Neural crest cell (in vitro differentiated cells): ENCODE measurements around the gene COL4A1. TPM values are rescaled to one million over a fixed set of nuclear protein-coding genes. Genes with fewer than 3 reads are reported as not detected.

Experiments
- DNase-seq: peaks from one replicate; pipeline ENCODE4 v3.0.0; 2021; ENCODE audit warnings: low read depth, mixed read lengths, low spot score
- H3K27ac Mint-ChIP-seq: one replicate; pipeline ENCODE4 v1.8.0; 2021; ENCODE audit warnings: mild to moderate bottlenecking, mixed read lengths; ENCODE audit not compliant: unreplicated experiment
- H3K27me3 Mint-ChIP-seq: 2 replicates; pipeline ENCODE4 v1.8.0; 2021; ENCODE audit warnings: low read depth, mild to moderate bottlenecking, mixed read lengths
- H3K36me3 Mint-ChIP-seq: 2 replicates; pipeline ENCODE4 v1.8.0; 2021; ENCODE audit warnings: low read depth, mild to moderate bottlenecking, mixed read lengths
- H3K4me1 Mint-ChIP-seq: 2 replicates; pipeline ENCODE4 v1.8.0; 2021; ENCODE audit warnings: mixed read lengths
- H3K4me3 Mint-ChIP-seq: one replicate; pipeline ENCODE4 v1.8.0; 2021; ENCODE audit warnings: mild to moderate bottlenecking, mixed read lengths
- H3K9me3 Mint-ChIP-seq: 2 replicates; pipeline ENCODE4 v1.8.0; 2021; ENCODE audit warnings: mixed read lengths
- CTCF ChIP-seq: fragments of 200-600 bp; sonication (generic); conservative IDR thresholded peaks from 2 replicates; pipeline ENCODE4 v1.5.0; 2021; ENCODE audit warnings: antibody characterized with exemption, mild to moderate bottlenecking
- total RNA-seq: library from RNA; stranded (reverse); gene quantifications from 2 replicates; pipeline ENCODE4 v1.2.1, GENCODE V29; 2021

COL4A1 gene
- total RNA-seq, 1 donor from 2014 or later: 65.5 TPM

- H3K36me3 Mint-ChIP-seq: peaks cover 4% of the 10 kb centered on the region
- no peaks in the 10 kb centered on the region for H3K27me3 Mint-ChIP-seq
- peaks cover 3% of the 10 kb centered on the region for H3K4me1 Mint-ChIP-seq
- no peak for TF ChIP-seq CTCF
- H3K9me3 Mint-ChIP-seq: no peaks in the 10 kb centered on the region
- H3K27ac Mint-ChIP-seq: no peak overlapping the region
- no peak overlapping the region for H3K4me3 Mint-ChIP-seq
- DNase-seq: no peak
Observed at GRCh38 chr13:110164706-110165105, 142.3 kb downstream of the COL4A1 start.

GRCh38 chr13:110162866-110163658 is 143.9 kb downstream of the COL4A1 start:
- no peak for DNase-seq
- Mint-ChIP-seq H3K36me3 (peaks cover 5% of the 10 kb centered on the region), H3K27me3 (no peaks in the 10 kb centered on the region), H3K27ac (no peak overlapping the region), H3K4me3 (no peak overlapping the region), H3K9me3 (no peaks in the 10 kb centered on the region), H3K4me1 (peaks cover 3% of the 10 kb centered on the region)
- TF ChIP-seq CTCF: no peak

- Mint-ChIP-seq H3K36me3 (peaks cover 5% of the 10 kb centered on the region), H3K27ac (no peak overlapping the region), H3K9me3 (no peaks in the 10 kb centered on the region), H3K4me3 (no peak overlapping the region), H3K4me1 (peaks cover 3% of the 10 kb centered on the region), H3K27me3 (no peaks in the 10 kb centered on the region)
- TF ChIP-seq CTCF: no peak
- DNase-seq: no peak
Observed at GRCh38 chr13:110162053-110162452, 144.9 kb downstream of the COL4A1 start.

- DNase-seq: no peak
- Mint-ChIP-seq H3K36me3 (peaks cover 5% of the 10 kb centered on the region), H3K27ac (no peak overlapping the region), H3K27me3 (no peaks in the 10 kb centered on the region), H3K4me3 (no peak overlapping the region), H3K4me1 (peaks cover 3% of the 10 kb centered on the region), H3K9me3 (no peaks in the 10 kb centered on the region)
- TF ChIP-seq CTCF: no peak
Observed at GRCh38 chr13:110161112-110161882, 145.7 kb downstream of the COL4A1 start.

- H3K36me3 Mint-ChIP-seq: peaks cover 12% of the 10 kb centered on the region
- peaks cover 3% of the 10 kb centered on the region for H3K4me1 Mint-ChIP-seq
- no peak overlapping the region for H3K4me3 Mint-ChIP-seq
- TF ChIP-seq CTCF: no peak
- no peaks in the 10 kb centered on the region for H3K9me3 Mint-ChIP-seq
- DNase-seq: no peak
- H3K27me3 Mint-ChIP-seq: no peaks in the 10 kb centered on the region
- no peak overlapping the region for H3K27ac Mint-ChIP-seq
Observed at GRCh38 chr13:110158226-110158625, 148.7 kb downstream of the COL4A1 start.
